Thoracic aorta (tissue), 2 donors: ENCODE results near the gene EMC9. TPM values are rescaled to one million over a fixed set of nuclear protein-coding genes. Genes with fewer than 3 reads are reported as not detected.
A peak's percentile ranks its signal among the peaks of the same experiment; 100 is the strongest.

ENCODE experiments used
- ATAC-seq: fragments of 150-250 bp; one replicate; pipeline ENCODE4 v1.8.0; 2017; ENCODE audit warnings: low read depth; ENCODE audit not compliant: insufficient number of reproducible peaks, low FRiP score
- DNase-seq: peaks from one replicate; pipeline ENCODE4 v3.0.0-alpha.2; 2020; ENCODE audit warnings: low spot score
- H3K27ac ChIP-seq, 2 donors: fragments of 200-600 bp; sonication (generic); 1 replicate in 1 of 2; 2 replicates in 1 of 2; pipeline ENCODE4 v1.5.1; 2016; ENCODE audit warnings: mild to moderate bottlenecking in 2 of 2, moderate library complexity in 2 of 2
- H3K27me3 ChIP-seq: fragments of 200-600 bp; sonication (generic); replicated peaks from 2 replicates; pipeline ENCODE4 v1.6.0; 2016; ENCODE audit warnings: mild to moderate bottlenecking; ENCODE audit not compliant: insufficient read depth
- H3K36me3 ChIP-seq: fragments of 200-600 bp; sonication (generic); one replicate; pipeline ENCODE4 v1.5.1; 2016
- H3K4me1 ChIP-seq, 2 donors: fragments of 200-600 bp; sonication (generic); 1 replicate in 1 of 2; 2 replicates in 1 of 2; pipeline versions ENCODE4 v1.5.1 to v1.6.0; 2016; ENCODE audit warnings: low read depth in 2 of 2, mild to moderate bottlenecking in 1 of 2; ENCODE audit not compliant: control insufficient read depth in 1 of 2
- H3K4me3 ChIP-seq: fragments of 200-600 bp; sonication (generic); 2 replicates; pipeline ENCODE4 v1.5.1; 2016; ENCODE audit warnings: mild to moderate bottlenecking
- H3K9me3 ChIP-seq: fragments of 200-600 bp; sonication (generic); 2 replicates; pipeline ENCODE4 v1.5.1; 2016
- total RNA-seq, 2 donors: library from RNA; depleted of rRNA; stranded (reverse); fragments of >200 nt; gene quantifications; one replicate each; pipeline versions ENCODE4 v1.1.0 to v1.2.3, GENCODE V29; 2016
- TF ChIP-seq, protein P1 (sequence below): fragments of 200-600 bp; sonication (generic); IDR thresholded peaks from one replicate; pipeline ENCODE4 v1.5.1; 2019; ENCODE audit warnings: antibody characterized with exemption

Gene EMC9
- total RNA-seq, 2 donors from 2014 or later, result 4.9 to 18.6 TPM

DNA sequence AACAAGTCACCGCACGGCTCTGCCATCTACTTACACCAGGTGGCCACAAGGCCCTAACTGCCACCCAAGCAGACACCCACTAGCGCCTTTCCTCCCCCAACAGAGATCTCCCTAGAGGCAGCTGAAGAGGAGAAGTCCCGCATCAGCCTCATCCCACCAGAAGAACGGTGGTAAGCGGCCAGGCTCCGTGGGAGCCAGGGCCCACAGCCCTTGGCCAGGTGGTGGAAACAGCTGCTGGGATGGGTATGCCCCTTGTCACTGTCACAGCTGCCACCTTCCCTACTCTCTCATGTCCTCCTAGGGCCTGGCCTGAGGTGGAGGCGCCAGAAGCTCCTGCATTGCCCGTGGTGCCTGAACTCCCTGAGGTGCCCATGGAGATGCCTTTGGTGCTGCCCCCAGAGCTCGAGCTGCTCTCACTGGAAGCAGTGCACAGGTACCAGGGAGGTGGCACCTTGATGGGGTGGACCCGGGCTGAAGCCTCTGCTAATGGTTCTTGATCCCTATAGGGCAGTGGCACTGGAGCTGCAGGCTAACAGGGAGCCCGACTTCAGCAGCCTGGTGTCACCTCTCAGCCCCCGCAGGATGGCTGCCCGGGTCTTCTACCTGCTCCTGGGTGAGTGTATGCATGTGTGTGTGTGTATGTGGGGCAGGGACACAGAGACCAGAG, 38.0 kb upstream of the EMC9 start:
- peaks cover 38% of the 10 kb centered on the region for H3K36me3 ChIP-seq
- H3K27ac ChIP-seq, result peak overlapping the region; percentile 59 to 74
- ATAC-seq, result no peak
- no peaks in the 10 kb centered on the region for H3K9me3 ChIP-seq
- no peaks in the 10 kb centered on the region for H3K4me1 ChIP-seq
- no peak overlapping the region for H3K4me3 ChIP-seq
- no peak for DNase-seq
- H3K27me3 ChIP-seq, result no peaks in the 10 kb centered on the region
- TF ChIP-seq, protein P1, sequence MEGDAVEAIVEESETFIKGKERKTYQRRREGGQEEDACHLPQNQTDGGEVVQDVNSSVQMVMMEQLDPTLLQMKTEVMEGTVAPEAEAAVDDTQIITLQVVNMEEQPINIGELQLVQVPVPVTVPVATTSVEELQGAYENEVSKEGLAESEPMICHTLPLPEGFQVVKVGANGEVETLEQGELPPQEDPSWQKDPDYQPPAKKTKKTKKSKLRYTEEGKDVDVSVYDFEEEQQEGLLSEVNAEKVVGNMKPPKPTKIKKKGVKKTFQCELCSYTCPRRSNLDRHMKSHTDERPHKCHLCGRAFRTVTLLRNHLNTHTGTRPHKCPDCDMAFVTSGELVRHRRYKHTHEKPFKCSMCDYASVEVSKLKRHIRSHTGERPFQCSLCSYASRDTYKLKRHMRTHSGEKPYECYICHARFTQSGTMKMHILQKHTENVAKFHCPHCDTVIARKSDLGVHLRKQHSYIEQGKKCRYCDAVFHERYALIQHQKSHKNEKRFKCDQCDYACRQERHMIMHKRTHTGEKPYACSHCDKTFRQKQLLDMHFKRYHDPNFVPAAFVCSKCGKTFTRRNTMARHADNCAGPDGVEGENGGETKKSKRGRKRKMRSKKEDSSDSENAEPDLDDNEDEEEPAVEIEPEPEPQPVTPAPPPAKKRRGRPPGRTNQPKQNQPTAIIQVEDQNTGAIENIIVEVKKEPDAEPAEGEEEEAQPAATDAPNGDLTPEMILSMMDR, result no peak

DNA sequence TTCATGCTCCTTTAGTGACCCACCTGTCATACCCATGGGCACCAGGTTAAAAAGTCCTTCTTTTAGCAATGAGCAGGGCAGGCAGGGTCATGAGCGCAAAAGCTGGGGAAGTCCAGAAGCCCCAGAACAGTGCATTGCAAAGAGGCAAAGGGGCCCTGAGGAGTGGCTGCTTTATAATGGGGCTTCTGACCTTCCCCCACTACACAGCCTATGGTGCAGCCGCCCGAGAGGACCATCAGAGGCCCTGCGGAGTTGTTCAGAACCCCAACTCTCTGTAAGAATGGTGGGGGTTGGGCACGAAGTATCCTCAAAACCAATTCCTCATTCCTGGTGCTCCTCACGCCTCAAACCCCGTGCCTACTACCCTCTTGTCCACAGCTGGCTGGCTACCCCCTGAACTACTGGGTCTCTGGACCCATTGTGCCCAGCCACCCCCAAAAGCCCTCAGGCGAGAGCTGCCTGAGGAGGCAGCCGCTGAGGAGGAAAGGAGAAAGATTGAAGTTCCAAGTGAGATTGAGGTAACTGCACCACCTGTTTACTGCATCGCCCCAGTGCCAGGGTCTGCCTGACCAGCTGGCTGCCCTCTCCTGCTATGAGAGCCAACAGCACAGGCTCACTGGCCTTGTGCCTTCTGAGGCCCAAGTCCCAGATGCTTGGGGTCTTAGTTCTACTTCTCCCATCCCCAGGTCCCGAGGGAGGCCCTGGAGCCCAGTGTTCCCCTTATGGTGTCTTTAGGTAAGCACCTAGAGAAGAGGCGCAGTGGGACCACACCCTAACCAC, 37.2 kb upstream of the EMC9 start:
- Histone ChIP-seq H3K4me1 (no peaks in the 10 kb centered on the region), H3K9me3 (no peaks in the 10 kb centered on the region), H3K36me3 (peaks cover 31% of the 10 kb centered on the region), H3K27ac (no peak overlapping the region), H3K27me3 (no peaks in the 10 kb centered on the region), H3K4me3 (no peak overlapping the region)
- DNase-seq (no peak), ATAC-seq (no peak)
- TF ChIP-seq, protein P1, result no peak

DNA sequence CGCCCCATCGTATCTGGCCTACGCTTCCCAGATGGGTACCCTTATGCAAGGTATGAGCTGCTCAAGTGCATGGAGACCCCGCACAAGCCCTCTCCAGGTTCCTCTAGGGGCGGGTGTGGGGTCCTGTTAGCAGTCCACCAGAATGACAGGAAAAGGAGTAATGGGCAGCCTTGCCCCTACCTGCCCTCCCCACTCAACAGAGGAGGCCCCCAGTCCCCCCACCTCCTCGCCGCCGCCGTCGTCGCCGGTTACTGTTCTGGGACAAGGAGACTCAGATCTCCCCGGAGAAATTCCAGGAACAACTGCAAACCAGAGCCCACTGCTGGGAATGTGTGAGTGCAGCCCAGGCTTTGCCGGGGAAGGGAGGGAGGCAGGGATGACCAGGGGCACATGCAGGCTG, 36.5 kb upstream of the EMC9 start:
- Histone ChIP-seq H3K36me3 (peaks cover 24% of the 10 kb centered on the region), H3K4me3 (no peak overlapping the region), H3K9me3 (no peaks in the 10 kb centered on the region), H3K27ac (no peak overlapping the region), H3K4me1 (no peaks in the 10 kb centered on the region), H3K27me3 (no peaks in the 10 kb centered on the region)
- TF ChIP-seq, protein P1, result no peak
- DNase-seq, result no peak
- ATAC-seq, result no peak

DNA sequence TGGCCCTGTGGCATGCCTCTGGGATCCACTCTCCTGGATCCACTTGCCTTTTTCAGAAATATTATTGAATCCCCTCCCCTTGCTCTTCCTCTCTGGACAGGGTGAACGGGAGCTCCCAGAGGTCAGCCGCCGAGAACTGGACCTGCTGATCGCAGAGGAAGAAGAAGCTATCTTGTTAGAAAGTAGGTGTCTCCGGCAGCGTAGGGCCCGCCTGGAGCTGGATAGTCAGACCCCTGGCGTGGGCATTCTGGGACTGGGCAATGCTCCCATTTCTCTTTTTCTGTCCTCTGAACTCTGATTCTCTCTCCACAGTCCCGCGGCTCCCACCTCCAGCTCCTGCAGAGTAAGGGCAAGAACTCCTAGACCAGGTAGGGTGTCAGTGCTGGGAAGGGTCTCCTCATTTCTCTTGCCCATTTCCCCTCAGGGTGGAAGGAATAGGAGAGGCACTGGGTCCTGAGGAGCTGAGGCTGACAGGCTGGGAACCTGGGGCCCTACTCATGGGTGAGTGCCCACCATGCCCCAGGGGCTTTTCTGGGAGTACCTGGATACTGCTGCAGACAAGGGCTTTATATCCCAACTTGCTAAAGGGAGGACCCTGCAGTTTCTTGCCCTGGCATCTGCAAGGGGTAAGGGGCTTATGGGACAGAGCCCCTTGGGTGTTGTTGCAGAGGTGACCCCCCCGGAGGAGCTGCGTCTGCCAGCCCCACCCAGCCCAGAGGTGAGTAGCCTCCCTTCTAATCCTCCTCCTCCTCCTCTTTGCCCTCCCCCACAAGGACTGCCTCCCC, 35.8 kb upstream of the EMC9 start:
- TF ChIP-seq, protein P1, result no peak
- no peaks in the 10 kb centered on the region for H3K9me3 ChIP-seq
- no peaks in the 10 kb centered on the region for H3K27me3 ChIP-seq
- H3K27ac ChIP-seq, result no peak overlapping the region
- H3K4me3 ChIP-seq, result no peak overlapping the region
- peaks cover 0 to 4% of the 10 kb centered on the region in 2 donors for H3K4me1 ChIP-seq
- DNase-seq (no peak), ATAC-seq (no peak)
- peaks cover 18% of the 10 kb centered on the region for H3K36me3 ChIP-seq

DNA sequence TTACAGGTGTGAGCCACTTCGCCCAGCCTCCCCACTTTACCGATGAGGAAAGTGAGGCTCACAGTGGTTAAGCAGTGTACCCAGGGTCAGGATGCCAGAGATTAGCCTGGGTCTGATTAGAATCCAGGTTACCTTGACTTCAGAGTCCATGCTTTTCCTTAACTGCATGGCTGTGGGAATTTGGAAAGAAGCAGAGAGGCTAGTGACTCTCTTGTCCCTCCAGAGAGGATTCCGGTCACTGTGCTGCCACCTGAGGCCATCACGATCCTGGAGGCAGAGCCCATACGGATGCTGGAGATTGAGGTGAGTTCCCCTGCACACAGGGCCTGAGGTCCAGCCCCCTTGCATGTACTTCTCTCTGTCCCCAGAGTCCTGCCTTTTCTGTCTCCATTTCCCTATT, 35.2 kb upstream of the EMC9 start:
- H3K36me3 ChIP-seq, result peaks cover 13% of the 10 kb centered on the region
- H3K27ac ChIP-seq, result no peak overlapping the region
- DNase-seq (no peak), ATAC-seq (no peak)
- no peaks in the 10 kb centered on the region for H3K27me3 ChIP-seq
- TF ChIP-seq, protein P1, result no peak
- no peaks in the 10 kb centered on the region for H3K9me3 ChIP-seq
- H3K4me1 ChIP-seq, result peaks cover 0 to 11% of the 10 kb centered on the region in 2 donors
- no peak overlapping the region for H3K4me3 ChIP-seq
